GM18502 (cell line): ENCODE measurements around the gene PRKD1.

Experiments used
- ATAC-seq: cut with Tn5 transposase; IDR thresholded peaks from one replicate; pipeline ENCODE4 v1.9.1; 2021; ENCODE audit warnings: mild to moderate bottlenecking; ENCODE audit not compliant: unreplicated experiment, poor library complexity

Gene PRKD1

GRCh38 chr14:29548948-29549370, 378.7 kb downstream of the PRKD1 start:
- peak; percentile 94 for ATAC-seq

DNA sequence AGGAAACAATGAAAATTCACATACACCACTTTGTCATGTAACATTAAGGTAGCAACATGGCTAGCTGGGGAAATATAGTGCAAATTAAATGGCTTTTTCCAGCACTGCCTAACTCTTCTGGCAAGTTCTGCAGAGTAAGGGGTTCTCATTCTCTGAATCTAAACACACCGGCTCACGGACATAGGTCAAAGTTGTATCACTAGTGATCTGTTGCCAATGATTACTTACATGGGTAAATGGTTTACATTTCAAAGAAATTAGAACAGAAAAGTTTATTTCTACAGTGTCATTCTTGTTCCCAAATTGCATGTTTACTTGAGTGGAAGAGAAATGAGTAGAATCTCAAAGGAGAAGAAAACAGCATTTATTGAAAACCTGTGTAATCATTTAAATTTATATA, 381.9 kb downstream of the PRKD1 start:
- no peak for ATAC-seq

DNA sequence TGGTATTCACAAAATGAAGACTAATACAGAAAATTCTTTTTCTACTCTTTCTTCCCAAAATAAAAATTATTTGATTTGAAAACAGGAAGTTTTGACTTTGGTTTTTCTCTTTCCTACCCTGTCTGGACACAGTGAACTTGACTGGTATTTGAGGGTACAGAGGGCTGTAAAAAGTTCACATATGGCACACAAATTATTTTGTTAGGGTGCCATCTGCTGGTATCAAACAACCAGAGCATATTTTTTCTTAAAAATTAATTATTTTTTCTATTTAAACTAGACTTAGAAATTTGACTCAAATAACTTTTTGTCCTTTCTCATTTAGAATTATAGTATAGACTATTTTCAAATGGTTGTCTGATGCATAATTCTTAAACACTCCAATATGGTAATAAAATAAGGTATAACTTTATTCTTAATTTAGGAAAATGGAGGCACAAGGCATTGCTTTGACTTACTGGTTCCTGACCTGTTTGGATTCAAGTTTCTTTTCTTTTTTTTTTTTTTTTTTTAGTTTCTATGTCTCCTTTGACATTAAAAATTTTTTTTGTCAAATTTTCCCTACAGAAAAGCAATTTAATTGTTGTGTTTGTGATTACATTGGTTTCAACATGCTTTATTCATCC, 390.6 kb downstream of the PRKD1 start:
- ATAC-seq, result no peak

- peak; percentile 82 for ATAC-seq
These were observed 398.2 kb downstream of the PRKD1 start for GRCh38 chr14:29529418-29529817.

DNA sequence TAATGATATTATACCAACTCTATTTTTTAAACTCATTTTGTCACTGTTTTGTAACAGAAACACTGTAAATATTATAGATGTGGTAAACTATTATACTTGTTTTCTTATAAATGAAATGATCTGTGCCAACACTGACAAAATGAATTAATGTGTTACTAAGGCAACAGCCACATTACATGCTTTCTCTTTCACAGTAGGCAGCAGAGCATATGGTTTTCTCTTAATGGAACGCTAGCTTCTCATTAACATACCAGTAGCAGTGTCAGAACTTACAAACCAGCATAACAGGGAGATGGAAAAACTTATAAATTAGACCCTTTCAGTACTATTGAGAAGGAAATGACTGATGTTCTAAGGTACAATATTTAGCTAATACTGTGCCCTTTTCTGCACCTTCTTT, 398.8 kb downstream of the PRKD1 start:
- ATAC-seq, result peak; percentile 40

DNA sequence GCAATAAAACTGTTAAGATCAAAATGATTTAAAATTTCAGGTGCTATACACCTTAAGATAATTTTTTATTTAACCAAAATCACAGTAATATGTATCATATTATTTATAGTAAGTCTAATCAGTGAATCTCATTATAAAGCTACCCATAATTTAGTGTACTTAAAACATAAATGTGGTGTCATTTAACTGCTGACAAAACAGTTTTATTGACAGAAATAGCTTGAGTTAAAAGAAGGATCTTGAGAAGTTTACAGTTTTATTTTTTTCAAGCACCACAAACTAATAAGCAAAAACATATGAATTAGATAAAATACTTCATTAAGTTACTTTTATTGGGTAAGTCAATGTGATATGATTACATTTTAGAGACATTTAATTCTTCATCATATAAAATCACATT, 400.4 kb downstream of the PRKD1 start:
- ATAC-seq, result no peak
